ENCODE data around the gene IMP3. TPM values are rescaled to one million over a fixed set of nuclear protein-coding genes. Genes with fewer than 3 reads are reported as not detected.

Gene IMP3
- total and polyA plus RNA-seq, 2 donors (not counting 3 experiments of a cell fraction or from before 2014, with no cell fraction given) = 41.3 to 64.0 TPM

DNA sequence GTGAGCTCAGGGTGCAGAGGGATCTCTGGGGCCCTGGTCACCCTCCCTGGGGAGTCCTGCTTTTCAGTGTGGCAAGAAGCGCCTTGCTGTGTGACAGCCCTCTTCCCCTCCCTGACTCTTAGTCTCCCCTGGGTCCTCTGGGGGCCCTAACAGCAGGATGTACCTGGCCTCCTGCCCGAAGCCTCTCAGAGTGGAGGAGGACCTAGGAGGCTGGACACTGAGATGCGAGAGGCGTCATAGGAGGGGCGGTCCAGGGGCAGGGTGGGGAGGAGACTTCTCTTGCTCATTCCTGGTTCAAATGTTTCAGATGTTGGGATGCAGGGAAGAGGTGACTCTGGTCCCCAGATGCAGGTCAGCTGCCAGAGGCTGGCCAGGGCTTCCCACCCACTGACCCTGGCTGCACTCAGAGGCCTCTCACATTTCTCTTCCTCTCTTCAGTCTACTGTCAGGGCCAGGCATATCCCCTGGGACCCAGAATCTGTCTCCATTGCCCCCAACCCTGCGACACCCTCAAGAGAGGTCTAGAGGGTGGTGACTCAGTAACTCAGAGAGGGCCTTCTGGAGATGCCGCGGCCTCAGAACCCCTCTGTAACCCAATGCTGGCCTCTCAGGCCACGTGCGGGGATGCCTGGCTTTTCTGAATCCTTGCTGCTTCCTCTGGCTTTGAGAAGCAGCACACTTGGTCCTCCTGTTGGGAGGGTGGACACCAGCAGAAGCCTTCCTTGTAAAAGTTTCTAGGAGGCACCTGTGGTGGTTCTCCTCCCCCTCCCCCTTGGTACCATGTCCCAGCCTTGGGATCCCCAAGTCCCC is 33.6 kb upstream of the IMP3 start:
- Histone ChIP-seq H3K4me3 (replicated peaks in 1 of 3; ENCODE audit: insufficient read depth in 1 of 3, low read depth in 1 of 3, low read length in 3 of 3) (no peak overlapping the region), H3K27me3 (ENCODE audit: control insufficient read depth in 2 of 2, insufficient read depth in 2 of 2, low read length in 2 of 2) (peaks cover 0 to 5% of the 10 kb centered on the region in 2 experiments), H3K36me3 (ENCODE audit: control insufficient read depth in 2 of 2, extremely low read depth in 1 of 2, insufficient read depth in 2 of 2, low read length in 2 of 2) (no peaks in the 10 kb centered on the region), H3K4me2 (ENCODE audit: insufficient read depth, low read length) (no peak overlapping the region), H3K9ac (replicated peaks; ENCODE audit: extremely low read depth, insufficient read depth, low read length) (no peak overlapping the region), H3K79me2 (ENCODE audit: control insufficient read depth, insufficient read depth, low read length) (no peaks in the 10 kb centered on the region), H2AFZ (ENCODE audit: low read depth, low read length) (no peak overlapping the region), H3K9me3 (replicated peaks; ENCODE audit: control insufficient read depth, insufficient read depth, low read length) (no peaks in the 10 kb centered on the region), H3K27ac (ENCODE audit: insufficient read depth, low read depth, low read length) (no peak overlapping the region), H4K20me1 (replicated peaks; ENCODE audit: control insufficient read depth, extremely low read depth, insufficient read depth, low read length) (no peaks in the 10 kb centered on the region), H3K4me1 (ENCODE audit: control insufficient read depth, extremely low read depth, insufficient read depth, low read length) (no peaks in the 10 kb centered on the region), H3K9me1 (replicated peaks; ENCODE audit: control insufficient read depth, extremely low read depth, insufficient read depth, low read length) (no peaks in the 10 kb centered on the region)
- TF ChIP-seq EZH2 (IDR thresholded peaks at IDR 0.05; ENCODE audit: borderline replicate concordance, low read depth, low read length, severe bottlenecking) = no peak
- TF ChIP-seq MAX (IDR thresholded peaks at IDR 0.05; ENCODE audit: insufficient read depth, insufficient read length) = no peak
- TF ChIP-seq CTCF (IDR thresholded peaks at IDR 0.05; ENCODE audit: extremely low read depth in 1 of 2, insufficient read depth in 1 of 2, low read depth in 1 of 2, low read length in 2 of 2) = no peak
- TF ChIP-seq POLR2AphosphoS5 (IDR thresholded peaks at IDR 0.05; ENCODE audit: insufficient read depth, low read depth, low read length) = no peak
- TF ChIP-seq MYC (IDR thresholded peaks at IDR 0.05; ENCODE audit: low read depth, low read length) = no peak
- TF ChIP-seq POLR2A (IDR thresholded peaks at IDR 0.05; ENCODE audit: low read depth, low read length) = no peak
- no peak for TF ChIP-seq JUN (IDR thresholded peaks at IDR 0.05; ENCODE audit: borderline replicate concordance, insufficient read depth, insufficient read length, low read depth)
- TF ChIP-seq GATA2 (IDR thresholded peaks at IDR 0.05; ENCODE audit: insufficient read depth, insufficient read length, low read depth, low read length) = no peak
- TF ChIP-seq FOS (IDR thresholded peaks at IDR 0.05; ENCODE audit: borderline replicate concordance, insufficient read depth, low read length) = no peak
- FAIRE-seq = no peak
- CTCF ChIA-PET = interaction anchor here (0.6 to 1.2 kb wide), 5 partner anchors 8 to 48 kb away, joined by 3 to 4 read pairs (median 3); partner anchors contain the start of genes SNUPN and SNX33
- BruUV-seq (replicated peaks) = no TSS peak
- no peak for DNase-seq (ENCODE audit: low read depth, low spot score)
- intact Hi-C loops (cut with micrococcal nuclease) = no loop called here
- dilution Hi-C loops (cut with MboI; ENCODE audit: extremely low pct_ligation_motif_present, low sequenced_read_pairs) = no loop called here
- POLR2A ChIA-PET = no interaction called here

Data from endothelial cell of umbilical vein (primary cell).